Activated CD4-positive, alpha-beta T cell treated with anti-CD3 and anti-CD28 coated beads, Interleukin-2, Interleukin-4, amounts not matched to agents 100 ng/mL and 50 ng/mL, durations not matched to agents 16 hours and 8 hours (primary cell): ENCODE data around the gene OSBPL8.
"Not testable (repeated sequence)": the region's sequence is repeated elsewhere in the genome, so short reads cannot be mapped to it uniquely, and the experiment has no call there.

Experiments
- DNase-seq: peaks from one replicate; pipeline ENCODE4 v3.0.0-alpha.2; 2020; ENCODE audit warnings: low spot score

Gene OSBPL8

DNA sequence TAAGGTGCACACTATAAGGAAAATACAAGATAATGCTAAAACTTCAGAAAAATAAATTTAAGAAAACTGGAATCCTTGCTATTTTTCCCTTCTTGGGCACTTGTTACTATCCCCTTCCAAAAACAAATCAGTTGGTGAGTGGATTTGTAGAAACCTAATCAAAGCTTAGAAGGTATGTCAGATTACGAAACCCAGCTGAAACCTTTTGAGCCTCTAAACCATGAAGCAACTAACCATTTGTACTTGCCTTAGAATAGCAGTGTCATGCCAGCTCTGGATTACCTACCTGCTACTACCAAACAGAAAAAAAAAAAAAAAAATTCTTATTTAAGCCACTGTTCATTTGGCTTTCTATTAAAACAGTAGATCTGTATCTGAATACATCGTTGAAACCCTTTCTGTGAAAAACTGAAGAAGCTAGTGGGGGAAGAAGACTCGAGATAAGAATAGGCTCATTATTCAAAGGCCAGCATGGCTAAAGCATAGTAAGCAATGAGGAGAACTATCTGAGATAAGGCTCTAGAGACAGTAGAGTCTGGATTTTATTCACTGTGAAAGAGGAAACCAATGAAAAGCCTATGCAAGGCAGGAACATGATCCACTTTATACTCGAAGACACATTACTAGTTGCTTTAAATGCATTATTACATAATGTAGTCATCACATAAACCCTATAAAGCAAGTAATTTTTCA is 30.2 kb downstream of the OSBPL8 start:
- no peak for DNase-seq

DNA sequence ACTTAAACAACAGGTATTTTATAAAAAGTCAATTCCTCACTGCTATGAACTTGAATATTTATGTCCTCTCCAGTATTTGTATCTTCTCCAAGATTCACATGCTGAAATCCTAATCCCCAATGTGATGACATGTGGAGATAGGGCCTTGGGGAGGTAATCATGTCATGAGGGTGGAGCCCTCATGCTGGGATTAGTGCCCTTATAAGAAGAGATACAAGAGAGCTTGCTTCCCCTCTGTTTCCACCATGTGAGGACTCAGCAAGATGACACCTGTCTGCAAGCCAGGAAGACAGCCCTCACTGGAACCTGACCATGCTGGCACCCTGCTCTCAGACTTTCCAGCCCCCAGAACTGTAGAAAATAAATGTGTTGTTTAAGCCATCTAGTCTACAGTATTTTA is 36.2 kb downstream of the OSBPL8 start:
- no peak for DNase-seq

DNA sequence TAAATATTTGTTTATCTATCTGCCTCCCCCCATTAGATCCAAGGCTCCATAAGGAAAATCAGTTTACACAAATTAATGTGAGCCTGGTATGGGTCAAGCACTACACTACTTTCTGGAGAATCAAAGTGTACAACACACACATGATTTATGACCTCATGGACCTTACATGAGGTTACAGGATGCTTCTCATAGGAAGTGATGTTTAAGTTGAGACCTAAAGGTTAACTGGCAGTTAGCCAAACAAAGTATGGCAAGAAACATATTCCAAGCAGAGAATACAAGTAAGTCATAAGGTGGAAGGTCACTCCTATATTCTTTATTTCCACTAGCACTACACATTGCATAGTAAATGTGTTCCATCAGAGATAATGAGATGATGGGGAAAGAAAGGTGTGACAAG is 39.2 kb downstream of the OSBPL8 start:
- DNase-seq: no peak

DNA sequence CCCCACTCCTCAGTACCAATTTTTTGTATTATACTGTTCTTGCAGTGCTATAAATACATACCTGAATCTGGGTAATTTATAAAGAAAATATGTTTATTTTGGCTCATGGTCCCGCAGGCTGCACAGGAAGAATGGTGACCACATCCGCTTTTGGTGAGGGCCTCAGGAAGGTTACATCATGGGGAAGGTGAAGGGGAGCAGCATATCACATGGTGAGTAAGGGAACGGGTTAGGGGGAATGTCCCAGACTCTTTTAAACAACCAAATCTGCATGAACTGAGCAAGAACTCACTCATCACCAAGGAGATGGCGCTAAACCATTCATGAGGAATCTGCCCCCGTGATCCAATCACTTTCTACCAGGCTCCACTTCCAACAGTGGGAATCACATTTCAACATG is 40.0 kb downstream of the OSBPL8 start:
- peak; percentile 4 for DNase-seq

DNA sequence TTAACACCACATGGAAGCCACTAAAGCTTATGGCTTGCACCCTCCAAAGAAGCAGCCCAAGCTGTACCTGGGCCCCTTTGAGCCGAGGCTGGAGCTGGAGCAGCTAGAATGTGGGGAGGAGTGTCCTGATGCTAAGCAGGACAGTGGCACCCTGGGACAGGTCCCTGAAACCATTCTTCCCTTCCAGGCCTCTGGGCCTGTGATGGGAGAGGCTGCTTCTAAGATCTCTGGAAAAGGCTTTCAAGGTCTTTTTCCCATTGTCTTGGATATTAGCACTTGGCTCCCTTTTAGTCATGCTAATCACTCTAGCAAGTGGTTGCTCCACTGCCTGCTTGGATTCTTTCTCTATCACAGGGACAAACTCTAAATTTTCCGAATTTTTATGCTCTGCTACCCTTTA is 40.9 kb downstream of the OSBPL8 start:
- no peak for DNase-seq

DNA sequence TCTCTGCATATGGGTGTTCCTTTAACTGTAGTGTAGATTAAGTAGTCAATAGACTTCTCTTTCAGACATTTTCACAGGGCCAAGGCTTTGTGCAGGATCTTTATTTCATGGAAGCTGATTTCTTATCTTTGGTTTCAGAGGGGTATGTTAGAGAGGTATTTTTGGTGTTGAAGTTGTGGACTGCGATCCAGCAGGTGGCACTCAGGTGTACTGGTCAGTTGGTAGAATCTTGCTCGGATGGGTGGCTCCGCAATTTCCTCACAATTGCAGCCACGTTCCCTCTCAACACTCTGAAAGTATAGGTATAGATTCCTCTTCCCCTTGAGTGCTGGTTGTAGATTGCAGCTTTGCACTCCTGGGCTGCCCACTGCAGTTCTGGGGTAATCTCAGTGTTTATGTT is 44.3 kb downstream of the OSBPL8 start:
- no peak for DNase-seq

DNA sequence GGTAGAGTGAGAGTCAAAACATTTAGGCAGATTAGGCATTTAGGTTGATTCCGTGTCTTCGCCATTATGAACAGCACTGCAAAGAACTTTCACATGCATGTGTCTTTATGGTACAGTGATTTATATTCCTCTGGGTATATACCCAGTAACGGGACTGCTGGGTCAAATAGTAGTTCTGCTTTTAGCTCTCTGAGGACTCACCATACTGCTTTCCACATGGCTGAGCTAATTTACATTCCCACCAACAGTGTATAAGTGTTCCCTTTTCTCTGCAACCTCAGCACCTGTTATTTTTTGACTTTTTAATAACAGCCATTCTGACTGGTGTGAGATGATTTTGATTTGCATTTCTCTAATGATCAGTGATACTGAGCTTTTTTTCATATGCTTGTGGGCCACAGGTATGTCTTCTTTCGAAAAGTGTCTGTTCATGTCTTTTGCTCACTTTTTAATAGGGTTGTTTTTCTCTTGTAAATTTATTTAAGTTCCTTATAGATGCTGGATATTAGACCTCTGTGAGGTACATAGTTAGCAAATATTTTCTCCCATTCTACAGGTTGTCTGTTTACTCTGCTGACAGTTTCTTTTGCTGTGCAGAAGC is 48.4 kb downstream of the OSBPL8 start:
- DNase-seq: not testable (repeated sequence)

DNA sequence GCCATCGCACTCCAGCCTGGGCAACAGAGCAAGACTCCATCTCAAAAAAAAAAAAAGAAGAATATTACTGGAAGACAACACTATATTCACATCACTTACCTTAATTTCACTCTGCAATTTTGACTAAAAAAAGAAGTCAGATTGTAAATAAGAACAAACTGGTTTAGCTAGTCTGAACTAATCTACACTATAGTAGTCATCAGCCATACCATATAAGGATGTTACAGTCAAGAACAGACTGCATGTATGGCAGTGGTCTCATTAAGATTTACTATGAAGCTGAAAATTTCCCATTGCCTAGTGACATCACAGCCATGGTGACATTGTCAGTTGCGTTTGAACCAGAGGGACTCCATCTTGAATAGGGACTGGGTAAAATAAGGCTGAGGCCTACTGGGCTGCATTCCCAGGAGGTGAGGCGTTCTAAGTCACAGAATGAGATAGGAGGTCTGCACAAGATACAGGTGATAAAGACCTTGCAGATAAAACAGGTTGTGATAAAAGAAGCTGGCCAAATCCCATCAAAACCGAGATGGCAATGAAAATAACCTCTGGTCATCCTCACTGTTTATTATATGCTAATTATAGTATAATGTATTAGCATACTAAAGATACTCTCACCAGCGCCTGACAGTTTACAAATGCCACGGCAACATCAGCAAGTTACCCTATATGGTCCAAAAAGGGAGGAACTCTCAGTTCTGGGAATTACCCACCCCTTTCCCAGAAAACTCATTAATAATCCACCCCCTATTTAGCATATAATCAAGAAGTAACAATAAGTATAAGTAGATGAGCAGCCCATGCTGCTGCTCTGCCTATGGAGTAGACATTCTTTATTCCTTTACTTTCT is 51.2 kb downstream of the OSBPL8 start:
- no peak for DNase-seq

DNA sequence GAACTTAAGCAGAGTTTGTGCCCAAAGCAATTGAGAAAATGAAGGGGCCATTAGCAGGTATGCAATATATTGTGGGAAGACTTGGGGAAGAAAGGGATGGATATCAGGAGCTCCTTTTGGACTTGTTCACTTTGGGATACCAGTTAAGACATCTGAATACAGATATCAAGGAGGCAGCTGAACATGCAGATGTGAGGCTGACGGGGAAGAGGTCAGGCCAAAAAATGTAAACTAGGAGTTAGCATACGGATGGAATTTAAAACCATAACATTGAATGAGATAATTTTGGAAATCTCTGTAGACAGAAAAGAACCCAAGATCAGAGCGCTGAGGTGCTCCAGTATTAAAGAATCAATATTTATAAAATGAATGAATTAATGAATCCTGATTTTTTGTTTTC is 53.4 kb downstream of the OSBPL8 start:
- no peak for DNase-seq

DNA sequence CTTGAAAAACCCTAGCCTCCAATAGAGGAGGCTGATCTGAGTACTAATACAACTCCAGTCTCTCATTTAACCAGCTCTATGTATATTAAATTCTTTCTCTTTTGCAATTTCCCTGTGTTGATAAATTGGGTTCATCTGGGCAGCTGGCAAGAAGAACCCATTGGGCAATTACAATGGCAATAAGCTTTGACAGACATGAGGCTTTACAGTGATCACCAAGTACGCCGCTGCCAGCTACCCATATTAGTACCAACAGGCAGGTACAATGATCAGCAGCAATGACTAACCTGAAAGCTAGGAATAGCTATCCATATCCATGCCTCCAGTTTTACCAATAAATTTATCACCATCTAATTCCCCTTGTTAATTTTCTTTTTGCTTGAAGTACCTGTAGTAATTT is 54.5 kb downstream of the OSBPL8 start:
- DNase-seq: no peak

DNA sequence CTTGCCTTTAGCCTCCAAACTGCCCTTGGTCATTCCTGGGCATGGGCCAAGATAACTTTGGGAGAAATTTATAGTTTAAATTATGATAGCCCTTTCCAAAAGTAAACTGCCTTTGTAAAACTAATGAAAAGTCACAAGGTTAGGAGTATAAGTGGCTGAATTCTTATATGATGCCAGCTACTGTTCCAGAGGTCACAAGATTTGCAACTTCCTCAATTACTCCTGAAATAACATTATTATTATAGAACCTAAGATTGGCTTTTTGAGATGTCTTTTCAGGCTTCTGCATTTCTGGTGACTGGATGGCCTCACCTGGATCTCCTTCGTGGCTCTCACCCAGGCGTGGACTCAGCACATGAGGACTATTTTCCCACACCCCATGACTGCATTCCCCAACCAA is 55.0 kb downstream of the OSBPL8 start:
- no peak for DNase-seq

DNA sequence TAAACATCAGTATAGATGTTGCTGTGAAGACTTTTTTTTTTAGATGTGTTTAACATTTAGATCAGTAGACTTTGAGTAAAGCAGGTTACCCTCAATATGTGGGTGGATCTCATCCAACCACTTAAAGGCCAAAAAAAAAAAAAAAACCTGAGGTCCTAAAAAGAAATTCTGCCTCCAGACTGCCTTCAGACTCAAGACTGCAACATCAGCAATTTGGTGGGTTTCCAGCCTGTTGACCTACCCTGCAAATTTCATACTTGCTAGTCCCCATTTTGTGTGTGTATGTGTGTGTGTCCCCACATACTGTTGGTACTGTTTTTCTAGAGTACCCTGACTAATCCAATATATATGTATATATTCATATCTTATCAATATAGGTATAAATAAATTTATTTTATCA is 55.6 kb downstream of the OSBPL8 start:
- DNase-seq: no peak

DNA sequence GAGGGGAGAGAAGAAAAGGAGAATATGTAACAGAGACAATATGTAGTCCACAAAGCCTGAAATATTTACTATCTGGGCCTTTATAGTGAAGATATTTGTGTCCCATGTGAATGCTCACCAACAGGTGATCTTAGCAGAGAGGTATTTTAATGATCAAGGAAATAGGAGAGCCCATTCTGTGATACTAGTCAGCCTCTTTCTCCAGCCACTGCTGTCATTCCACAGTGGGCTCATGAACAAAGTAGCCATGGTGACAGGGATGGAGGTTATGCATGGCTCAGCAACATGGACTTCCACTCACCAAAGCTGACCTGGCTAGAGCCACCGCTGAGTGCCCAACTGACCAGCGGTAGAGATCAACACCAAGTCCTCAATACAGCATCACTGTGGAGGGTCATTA is 58.2 kb downstream of the OSBPL8 start:
- DNase-seq: no peak

DNA sequence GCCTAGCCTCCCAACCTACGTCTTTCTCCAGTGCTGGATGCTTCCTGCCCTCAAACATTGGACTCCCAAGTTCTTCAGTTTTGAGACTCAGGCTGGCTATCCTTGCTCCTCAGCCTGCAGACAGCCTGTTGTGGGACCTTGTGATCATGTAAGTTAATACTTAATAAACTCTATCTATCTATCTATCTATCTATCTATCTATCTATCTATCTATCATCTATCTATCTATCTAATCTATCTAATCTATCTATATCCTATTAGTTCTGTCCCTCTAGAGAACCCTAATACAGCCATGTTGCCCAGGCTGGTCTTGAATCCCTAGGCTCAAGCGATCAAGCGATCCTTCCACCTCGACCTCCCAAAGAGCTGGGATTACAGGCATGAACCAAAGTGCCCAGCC is 60.4 kb downstream of the OSBPL8 start:
- not testable (repeated sequence) for DNase-seq

DNA sequence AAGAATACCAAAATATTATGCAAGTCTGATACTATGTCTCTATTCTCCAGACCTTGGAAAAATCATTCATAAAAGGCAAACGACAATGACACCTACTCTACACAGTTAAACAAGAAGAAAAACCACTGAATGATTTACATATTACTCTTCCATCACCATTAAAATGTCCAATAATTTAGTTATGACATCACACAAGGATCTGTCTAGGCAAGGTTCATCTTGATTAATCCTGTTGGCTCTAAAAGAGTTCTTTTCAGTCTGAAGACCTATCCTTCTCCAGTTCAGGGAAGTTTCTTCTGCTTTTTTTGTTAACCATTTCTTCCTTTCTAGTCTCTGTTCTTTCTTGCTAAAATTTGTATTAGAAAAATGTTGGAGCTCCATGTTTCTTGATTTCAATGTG is 64.0 kb downstream of the OSBPL8 start:
- DNase-seq: no peak

DNA sequence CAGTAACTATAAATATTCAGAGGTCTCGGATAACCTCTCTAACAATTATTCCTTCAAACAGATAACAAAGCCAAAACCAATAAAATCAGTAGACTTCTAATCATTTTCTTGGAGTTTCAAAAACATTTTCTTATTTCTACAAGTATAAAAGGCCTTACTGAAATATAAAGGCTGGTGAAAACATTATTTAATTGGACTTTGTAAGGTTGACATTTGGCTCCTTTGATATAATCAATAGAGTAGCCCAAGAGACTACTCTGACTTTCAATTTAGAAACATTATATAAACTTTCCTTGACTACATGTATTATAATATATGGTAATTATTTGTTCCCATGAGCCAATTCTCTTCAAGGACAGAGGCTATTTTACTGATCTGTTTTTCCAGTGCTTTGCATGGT is 68.3 kb downstream of the OSBPL8 start:
- no peak for DNase-seq

DNA sequence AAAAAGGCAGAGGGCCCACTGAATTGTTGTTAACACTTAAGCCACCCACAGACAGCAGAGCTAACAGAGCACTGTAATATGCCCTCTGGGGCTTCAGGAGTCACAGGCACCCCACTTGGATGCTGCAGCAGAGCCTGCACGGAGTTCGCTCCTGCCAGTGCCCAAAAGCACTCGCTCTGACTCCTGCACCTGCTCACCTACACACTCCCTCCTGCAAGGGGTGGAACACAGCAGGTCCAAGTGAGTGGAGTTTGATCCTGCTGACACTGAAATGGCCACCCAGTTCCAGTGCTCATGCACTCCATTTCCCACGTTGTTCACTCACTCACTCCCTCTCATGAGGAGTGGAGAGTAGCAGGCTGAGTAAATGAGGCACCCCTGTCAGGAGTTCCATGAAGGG is 68.8 kb downstream of the OSBPL8 start:
- DNase-seq: no peak

DNA sequence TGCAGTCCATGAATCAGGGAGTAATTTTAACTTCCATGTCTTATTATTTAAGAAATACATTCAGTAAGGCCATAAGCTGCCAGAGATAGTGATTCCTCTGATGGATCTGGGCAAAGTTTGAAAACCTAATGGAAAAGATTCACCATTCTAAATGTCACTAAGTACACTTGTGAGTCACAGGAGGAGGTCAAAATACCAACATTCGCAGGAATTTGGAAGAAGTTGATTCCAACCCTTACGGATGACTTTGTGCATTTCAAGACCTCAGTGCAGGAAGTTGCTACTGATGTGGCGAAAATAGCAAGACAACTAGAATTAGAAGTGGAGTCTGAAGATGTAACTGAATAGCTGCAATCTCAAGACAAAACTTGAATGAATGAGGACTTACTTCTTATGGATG is 69.8 kb downstream of the OSBPL8 start:
- DNase-seq: no peak

DNA sequence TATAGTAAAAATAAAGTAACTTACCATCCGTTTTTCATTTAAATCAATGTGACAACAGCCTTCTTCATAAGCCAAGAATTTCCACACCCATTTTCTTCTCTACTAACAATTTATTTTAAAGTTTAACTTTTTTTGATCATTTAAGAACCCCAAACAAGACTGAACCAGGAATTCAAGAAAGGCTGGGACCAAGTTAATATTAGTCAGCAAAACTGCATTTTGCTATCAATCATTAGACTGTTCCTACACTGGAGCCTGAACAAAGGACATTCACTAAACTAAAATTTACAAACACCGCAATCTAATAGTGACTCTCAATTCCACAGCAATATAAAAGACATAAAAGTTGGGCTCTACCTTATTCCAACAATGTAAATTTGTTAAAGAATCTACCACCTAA is 73.6 kb downstream of the OSBPL8 start:
- no peak for DNase-seq

DNA sequence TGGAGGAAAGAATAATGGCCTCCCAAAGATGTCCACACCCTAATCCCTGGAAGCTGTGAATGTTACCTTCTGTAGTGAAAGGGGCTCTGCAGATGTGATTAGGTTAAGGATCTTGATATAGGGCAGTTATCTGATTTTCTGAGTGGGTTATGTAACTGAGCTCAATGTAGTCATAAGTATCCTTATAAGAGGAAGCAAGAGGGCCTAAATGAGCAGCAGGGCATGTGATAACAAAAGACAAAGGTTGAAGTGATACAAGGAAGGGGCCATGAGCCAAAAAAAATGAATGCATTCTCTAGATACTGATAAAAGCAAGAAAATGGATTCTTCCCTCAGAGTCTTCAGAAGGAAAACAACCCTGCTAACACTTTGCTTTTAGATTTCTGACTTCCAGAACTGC is 78.8 kb downstream of the OSBPL8 start:
- DNase-seq: no peak

DNA sequence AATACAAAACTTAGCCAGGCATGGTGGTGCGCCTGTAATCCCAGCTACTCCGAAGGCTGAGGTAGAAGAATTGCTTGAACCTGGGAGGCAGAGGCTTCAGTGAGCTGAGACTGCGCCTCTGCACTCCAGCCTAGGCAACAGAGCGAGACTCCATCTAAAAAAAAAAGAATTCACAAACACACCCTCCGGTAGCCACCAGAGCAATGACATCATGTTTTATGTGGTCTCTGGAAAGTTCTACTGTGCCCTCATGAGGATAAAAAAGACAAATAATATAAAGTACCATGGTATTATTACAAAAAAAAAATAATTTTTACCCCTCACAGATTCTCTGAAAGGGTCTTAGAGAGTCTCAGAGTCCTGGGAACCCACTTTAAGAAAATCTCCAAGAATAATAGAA is 81.5 kb downstream of the OSBPL8 start:
- DNase-seq: no peak

DNA sequence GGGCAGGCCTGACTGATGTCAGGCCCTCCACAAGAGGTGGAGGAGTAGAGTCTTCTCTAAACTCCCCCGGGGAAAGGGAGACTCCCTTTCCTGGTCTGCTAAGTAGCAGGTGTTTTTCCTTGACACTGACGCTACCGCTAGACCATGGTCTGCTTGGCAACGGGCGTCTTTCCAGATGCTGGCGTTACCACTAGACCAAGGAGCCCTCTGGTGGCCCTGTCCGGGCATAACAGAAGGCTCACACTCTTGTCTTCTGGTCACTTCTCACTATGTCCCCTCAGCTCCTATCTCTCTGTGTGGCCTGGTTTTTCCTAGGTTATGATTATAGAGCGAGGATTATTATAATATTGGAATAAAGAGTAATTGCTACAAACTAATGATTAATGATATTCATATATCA is 86.7 kb downstream of the OSBPL8 start:
- not testable (repeated sequence) for DNase-seq

DNA sequence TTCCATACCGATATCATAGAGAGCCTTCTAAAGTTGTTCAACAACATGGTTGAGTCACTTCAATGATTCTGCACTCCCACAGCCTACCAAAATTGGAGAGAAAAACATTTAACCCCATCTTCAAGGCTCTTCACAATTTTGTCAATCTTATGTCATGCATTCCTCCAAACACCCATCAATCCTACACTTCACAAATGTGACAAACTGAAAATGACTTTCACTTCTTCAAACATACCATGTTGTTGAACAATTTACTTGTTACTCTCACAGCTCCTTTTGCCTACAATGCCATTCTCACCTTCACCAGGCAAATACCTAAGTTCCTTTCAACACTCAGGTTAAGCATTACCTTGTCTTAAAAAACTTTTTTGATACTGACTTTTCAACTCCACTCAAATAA is 88.0 kb downstream of the OSBPL8 start:
- DNase-seq: no peak
